ENCODE measurements around the gene NDST3. TPM values are rescaled to one million over a fixed set of nuclear protein-coding genes. Genes with fewer than 3 reads are reported as not detected.

NDST3 gene
- total and polyA plus RNA-seq, 2 of the 13 experiments (the other 11 are each of a cell fraction or from before 2014, with no cell fraction given), result not detected

GRCh38 chr4:118278473-118279274 lies 244.4 kb downstream of the NDST3 start (continued):
- TF ChIP-seq ZNF367 (CRISPR knock-in tag; IDR thresholded peaks at IDR 0.05; ENCODE audit: borderline replicate concordance) (no peak), ZMAT3 (CRISPR knock-in tag; conservative IDR thresholded peaks at IDR 0.05) (peak; percentile 68), ARNTL (CRISPR knock-in tag; IDR thresholded peaks at IDR 0.05) (peak; percentile 76), ZNF615 (CRISPR knock-in tag; IDR thresholded peaks at IDR 0.05; ENCODE audit: borderline replicate concordance) (peak; percentile 37; the same call in 1 of the 2 replicates), POGK (CRISPR knock-in tag; conservative IDR thresholded peaks at IDR 0.05) (peak; percentile 47; the same call in 1 of the 2 replicates), ZNF619 (CRISPR knock-in tag; IDR thresholded peaks at IDR 0.05) (peak; percentile 46), CBX5 (CRISPR knock-in tag; IDR thresholded peaks at IDR 0.05; ENCODE audit: borderline replicate concordance) (peak; percentile 42; the same call in 1 of the 2 replicates), ZNF713 (CRISPR knock-in tag; IDR thresholded peaks at IDR 0.05) (no peak), ZC3H13 (CRISPR knock-in tag; IDR thresholded peaks at IDR 0.05) (peak; percentile 43; the same call in 1 of the 2 replicates), REPIN1 (CRISPR knock-in tag; IDR thresholded peaks at IDR 0.05; ENCODE audit: borderline replicate concordance, low read depth) (peak; percentile 83; the same call in 1 of the 2 replicates), ASH2L (IDR thresholded peaks at IDR 0.05; ENCODE audit: insufficient read length, low read depth, low read length) (peak; percentile 93), POLR2AphosphoS2 (IDR thresholded peaks at IDR 0.05; ENCODE audit: low read depth, low read length) (peak; percentile 87; the same call in 1 of the 2 replicates), NFIB (CRISPR knock-in tag; IDR thresholded peaks at IDR 0.05; ENCODE audit: borderline replicate concordance) (no peak), ATF7 (IDR thresholded peaks at IDR 0.05) (no peak), ATF7 (CRISPR knock-in tag; IDR thresholded peaks at IDR 0.05) (no peak), SAP130 (CRISPR knock-in tag; IDR thresholded peaks at IDR 0.05; ENCODE audit: low read depth) (peak; percentile 93), PREB (CRISPR knock-in tag; IDR thresholded peaks at IDR 0.05) (no peak), TEF (CRISPR knock-in tag; IDR thresholded peaks at IDR 0.05) (peak; percentile 65), ZNF782 (CRISPR knock-in tag; IDR thresholded peaks at IDR 0.05; ENCODE audit: borderline replicate concordance) (no peak), SSRP1 (CRISPR knock-in tag; IDR thresholded peaks at IDR 0.05) (0 out of 2 replicates have a peak, but pooled peaks have one; percentile 23), NFATC3 (CRISPR knock-in tag; IDR thresholded peaks at IDR 0.05) (no peak; the same call in 1 of the 2 replicates), SCMH1 (CRISPR knock-in tag; IDR thresholded peaks at IDR 0.05; ENCODE audit: borderline replicate concordance) (no peak), ZNF550 (CRISPR knock-in tag; IDR thresholded peaks at IDR 0.05; ENCODE audit: borderline replicate concordance) (no peak), ZNF672 (CRISPR knock-in tag; IDR thresholded peaks at IDR 0.05) (no peak), PITX1 (CRISPR knock-in tag; IDR thresholded peaks at IDR 0.05) (peak; percentile 29; the same call in 1 of the 2 replicates), ZBTB7B (CRISPR knock-in tag; IDR thresholded peaks at IDR 0.05) (0 out of 2 replicates have a peak, but pooled peaks have one; percentile 39)
